OCI-LY7 (cell line): ENCODE data around the gene MYBL2.

Experiments
- CTCF ChIP-seq: fragments of 200-600 bp; sonication (generic); conservative IDR thresholded peaks from 2 replicates; pipeline ENCODE4 v1.5.1; 2014; ENCODE audit warnings: mild to moderate bottlenecking, antibody characterized with exemption, low read length, moderate library complexity, mixed read lengths
- EZH2phosphoT487 ChIP-seq: fragments of 200-600 bp; sonication (generic); IDR thresholded peaks from 2 replicates; pipeline ENCODE4 v1.6.1; 2018; ENCODE audit warnings: low read depth, borderline replicate concordance, mild to moderate bottlenecking, mixed run types, antibody characterized with exemption, low read length, moderate library complexity, mixed read lengths

GRCh38 chr20:43755390-43755789, 88.5 kb downstream of the MYBL2 start:
- TF ChIP-seq CTCF (no peak), EZH2phosphoT487 (no peak)
